Stimulated activated CD8-positive, alpha-beta memory T cell treated with anti-CD3 and anti-CD28 coated beads, Interleukin-4, amount 100 ng/mL, for 4 hours (primary cell): ENCODE data around the gene SBF1.
A peak's percentile ranks its signal among the peaks of the same experiment; 100 is the strongest.

Experiments used
- DNase-seq, 2 donors: peaks; one replicate each; pipeline ENCODE4 v3.0.0-alpha.2; 2020; ENCODE audit warnings: low read depth in 2 of 2, low spot score in 1 of 2

Gene SBF1

DNA sequence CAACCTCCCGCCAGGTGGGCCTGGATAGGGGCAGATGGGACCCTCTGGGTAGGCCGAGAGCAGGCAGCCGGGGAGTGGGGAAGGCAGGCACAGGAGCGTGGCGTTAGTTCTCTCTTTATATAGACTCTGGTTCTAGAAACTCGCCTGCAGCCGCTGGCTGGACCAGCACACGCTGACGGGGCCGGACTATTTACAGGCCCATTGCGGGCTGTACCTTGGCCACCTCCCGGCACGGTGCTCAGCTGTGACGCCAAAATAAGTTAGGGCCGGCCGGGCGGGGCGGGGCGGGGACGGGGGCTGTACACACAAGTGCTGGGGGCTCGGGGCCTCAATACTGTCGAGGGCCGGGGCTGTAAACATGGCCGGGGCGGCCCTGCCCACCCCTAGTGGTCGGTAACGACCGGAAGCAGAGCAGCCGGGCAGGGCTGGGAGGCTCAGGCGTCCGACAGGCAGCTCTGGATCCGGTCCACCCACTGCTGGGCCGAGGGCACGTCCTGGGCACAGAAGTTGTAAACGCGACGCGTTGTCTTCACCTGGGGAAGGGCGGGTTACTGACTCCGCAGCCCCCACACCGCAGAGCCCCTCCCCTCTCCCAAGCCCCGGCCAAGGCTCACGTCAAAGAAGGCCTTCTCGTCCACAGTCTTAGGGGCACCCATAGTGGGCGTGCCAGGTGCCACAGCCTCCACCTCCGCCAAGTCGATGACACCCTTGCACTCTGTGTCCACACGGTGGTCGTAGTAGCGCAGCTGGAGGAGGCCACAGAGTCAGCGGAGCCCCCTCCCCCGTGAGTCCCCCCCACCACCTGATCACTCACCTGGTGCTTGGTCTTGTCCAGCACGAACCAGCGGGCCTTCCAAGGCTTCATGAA, 27.9 kb downstream of the SBF1 start:
- no peak for DNase-seq

DNA sequence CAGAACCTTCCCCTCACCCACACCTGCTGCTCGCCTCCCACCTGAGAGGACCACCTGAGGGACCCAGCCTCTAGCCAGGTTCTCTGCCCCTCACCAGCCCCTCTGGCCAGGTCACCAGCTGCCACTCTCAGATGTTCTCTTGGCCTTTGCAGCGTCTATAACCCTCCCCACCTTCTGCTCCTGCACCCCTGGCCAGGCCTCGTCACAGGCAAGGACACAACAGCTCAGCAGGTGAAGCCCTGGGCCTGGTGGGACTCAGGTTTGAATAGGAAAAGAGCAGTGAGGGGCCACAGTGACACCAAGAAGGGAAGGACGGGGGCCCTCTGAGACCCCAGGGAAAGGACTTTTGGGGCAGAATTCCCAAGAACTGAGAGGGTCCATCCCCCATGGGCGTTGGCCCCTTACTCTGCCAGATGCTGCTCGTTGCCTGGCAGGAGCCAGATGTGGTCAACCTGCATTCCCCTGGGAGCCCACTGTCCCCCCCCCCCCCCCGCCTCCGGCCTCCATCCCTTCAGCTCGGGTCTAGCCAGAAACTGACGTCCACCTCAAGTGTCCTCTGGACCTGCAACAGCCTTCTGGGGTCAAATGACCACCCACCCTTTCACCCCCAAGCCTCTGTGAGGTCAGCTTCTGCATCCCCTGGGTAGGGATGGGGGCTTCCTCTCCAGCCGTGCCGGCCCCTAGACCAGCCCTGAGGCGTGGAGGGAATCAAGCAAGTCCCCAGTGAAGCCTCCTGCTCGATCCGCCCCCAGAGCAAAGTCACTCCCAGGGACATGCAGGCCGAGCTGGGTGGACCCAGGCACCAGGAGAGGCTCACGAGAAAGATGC, 28.7 kb downstream of the SBF1 start:
- no peak for DNase-seq

DNA sequence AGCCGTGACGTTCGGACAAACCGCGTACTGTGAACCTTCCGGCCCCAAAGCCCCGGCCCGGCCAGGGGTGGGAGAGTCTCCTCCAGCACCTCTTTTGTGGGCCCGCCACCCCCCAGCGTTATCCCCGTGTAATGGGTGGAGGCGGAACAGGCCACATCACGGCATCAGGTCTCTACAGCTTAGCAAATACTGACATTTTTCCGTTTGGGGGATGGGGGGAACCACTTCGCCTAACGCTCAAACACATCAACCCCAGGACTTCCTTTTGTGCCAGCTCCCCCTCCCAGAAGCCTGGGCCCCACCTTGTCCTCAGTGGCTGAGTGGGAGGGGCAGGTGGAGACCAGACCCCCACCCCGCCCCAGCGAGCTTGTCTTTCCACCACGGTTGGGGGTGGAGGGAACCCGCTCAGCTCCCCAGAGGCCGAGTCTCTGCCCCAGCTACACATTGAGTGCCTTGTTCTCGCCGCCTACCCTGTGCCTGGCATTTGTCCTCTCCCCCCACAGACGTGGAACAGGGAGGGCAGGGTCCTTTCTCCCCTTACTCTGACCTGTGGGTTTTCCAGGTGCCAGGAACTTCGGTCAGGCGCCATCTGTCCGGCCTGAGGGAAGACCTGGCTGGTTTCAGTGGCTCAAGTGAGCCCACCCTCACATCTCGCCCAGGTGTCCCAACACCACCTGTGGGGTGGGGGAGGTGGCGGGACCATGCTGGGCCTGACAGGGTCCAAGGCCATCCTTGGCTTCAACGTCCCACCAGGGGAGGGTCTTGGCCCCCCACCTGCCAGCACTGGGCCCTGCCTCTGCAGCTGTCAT, 29.6 kb downstream of the SBF1 start:
- DNase-seq = peak in 1 of 2 donors; percentile 21

DNA sequence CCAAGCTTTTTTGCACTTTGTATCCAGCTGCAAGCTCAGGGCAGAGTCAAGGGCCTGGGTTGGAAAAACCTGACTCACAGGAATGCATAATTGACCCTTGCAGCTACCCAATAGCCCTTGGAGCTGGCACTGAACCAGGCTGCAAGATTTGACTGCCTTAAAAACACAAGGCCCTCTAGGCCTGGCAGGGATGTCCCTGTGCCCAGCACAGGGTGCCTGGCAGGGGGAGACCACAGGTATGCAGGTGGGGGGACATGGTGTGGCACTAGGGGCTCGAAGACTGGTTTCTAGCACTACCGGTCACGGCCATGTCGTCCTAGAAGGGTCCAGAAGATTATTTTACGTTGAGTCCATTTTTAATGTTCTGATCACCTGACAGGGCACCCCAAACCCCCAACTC, 30.2 kb downstream of the SBF1 start:
- DNase-seq = no peak

DNA sequence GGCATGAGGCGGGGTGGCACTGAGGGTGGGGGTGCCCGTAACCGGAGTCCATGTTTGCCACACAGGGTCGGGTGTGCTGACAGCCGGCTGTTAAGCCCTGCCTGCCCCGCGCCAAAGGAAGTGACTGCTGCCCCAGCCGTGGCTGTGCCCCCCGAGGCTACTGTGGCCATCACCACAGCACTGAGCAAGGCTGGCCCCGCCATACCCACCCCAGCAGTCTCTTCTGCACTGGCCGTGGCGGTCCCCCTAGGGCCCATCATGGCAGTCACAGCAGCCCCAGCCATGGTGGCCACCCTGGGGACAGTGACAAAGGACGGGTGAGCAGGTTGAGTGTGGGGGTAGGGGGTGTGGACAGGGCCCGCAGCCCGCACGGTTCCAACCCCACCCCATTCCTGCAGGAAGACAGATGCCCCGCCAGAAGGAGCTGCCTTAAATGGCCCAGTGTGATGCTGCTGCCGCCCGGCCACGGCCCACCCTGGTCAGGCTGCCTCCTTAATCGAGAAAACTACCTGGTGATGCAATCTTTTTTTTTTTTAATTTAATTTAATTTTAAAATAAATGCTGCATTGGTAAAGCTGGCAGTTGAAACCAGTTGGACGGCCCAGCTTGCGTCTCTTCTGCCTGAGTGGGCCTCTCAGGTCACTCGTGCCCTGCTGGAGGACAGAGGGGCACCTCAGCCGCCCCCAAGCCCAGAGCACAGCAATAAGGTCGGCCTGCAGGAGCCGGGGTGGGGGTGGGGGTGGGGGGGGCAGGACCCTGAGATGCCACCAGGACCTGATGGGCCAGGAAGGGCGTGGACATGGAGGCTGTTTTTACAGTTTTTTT, 30.8 kb downstream of the SBF1 start:
- DNase-seq = no peak

DNA sequence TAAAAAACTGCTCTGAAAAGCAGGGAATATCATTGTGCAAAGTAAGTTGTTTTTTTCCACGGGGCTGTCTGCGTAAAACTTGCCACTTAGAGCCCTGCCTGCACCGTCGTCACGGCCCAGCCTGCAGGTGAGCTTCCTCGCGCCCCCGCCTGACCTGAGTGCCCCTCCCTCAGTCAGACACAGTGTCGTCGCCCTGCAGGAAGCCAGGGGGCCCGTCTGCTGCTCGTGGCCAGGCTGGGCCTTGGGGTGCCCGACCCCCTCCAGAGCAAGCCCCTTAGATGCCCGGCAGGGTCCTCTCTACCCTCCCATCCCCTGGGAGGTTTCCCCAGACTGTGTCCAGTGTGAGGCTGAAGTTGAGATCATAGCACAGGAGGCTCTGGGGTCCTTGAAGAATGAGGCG, 31.6 kb downstream of the SBF1 start:
- DNase-seq = no peak

DNA sequence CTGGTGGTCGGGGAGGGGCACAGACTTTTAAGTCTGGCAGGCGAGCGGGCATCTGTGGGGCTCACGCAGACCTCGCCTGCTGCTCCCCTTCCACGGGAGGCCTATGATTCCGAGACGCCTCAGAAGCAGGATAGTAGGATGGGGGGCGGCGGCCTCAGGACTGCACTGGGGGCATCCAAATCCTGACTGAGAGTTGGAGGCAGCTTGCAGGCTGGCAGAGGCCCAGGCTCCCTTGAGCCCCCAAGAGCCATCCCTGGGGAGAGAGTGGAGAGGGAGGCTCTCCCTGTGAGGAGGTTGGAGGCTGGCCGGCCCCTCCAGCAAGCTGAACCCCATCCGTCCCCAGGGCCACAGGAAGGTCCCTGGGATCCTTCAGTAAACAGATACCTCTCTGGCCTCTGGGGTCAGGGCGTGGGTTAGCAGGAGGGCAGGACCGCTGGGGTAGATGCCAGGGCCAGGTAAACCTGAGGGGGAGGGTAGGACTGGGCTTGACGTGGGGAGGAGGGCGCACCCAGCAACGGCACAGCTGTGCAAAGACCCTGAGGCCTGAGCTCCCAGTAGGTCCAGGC, 33.3 kb downstream of the SBF1 start:
- DNase-seq = no peak

DNA sequence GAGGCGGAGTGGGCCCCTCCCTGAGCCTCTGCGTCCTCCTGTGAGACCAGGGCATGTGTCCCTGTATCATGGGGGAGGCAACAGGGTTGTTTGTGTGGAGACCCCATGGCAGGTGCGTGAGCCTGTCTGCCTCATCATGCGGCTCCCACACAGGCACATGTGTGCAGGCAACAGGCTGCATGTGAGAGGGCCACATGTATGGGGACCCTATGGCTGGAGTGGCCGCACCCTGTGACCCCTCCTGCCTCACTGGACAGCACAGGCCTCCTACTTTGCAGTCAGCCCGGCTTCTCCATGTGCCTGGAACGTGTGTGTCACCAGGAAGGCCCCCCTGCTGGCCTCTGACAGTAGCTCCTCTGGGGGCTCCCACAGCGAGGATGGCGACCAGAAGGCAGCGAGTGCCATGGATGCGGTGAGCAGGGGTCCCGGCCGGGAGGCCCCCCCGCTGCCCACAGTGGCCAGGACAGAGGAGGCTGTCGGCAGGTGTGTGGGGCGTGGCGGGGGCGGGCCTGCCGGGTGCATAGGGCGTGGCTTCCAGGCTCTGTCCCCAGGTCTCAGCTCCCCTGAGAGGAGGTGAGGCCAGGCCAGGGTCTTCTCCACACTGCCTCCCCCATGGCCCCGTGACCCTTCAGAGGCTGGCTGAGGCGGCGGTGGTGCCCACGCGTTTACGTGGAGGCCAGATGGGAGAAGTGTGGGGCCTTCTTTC, 34.1 kb downstream of the SBF1 start:
- DNase-seq = no peak

DNA sequence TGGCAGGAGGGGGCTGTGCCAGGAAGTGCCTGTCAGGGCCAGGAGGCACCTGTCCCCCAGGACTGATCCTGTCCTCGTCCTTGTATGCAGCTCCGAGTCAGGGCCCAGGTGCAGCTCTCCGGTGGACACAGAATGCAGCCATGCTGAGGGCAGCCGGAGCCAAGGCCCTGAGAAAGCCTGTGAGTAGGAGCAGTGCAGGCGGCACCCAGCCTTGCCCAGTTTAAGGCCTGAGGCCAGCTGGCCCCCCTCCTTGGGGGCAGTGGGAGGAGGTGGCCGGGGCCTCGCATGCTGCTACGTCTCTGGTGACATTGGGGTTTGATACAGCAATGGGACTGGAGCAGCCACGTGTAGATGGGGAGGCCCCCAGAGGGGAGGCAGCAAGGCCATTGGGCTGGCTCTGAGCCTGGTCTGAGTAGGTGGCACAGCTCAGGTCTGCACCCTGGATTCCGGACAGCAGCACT, 34.9 kb downstream of the SBF1 start:
- no peak for DNase-seq

DNA sequence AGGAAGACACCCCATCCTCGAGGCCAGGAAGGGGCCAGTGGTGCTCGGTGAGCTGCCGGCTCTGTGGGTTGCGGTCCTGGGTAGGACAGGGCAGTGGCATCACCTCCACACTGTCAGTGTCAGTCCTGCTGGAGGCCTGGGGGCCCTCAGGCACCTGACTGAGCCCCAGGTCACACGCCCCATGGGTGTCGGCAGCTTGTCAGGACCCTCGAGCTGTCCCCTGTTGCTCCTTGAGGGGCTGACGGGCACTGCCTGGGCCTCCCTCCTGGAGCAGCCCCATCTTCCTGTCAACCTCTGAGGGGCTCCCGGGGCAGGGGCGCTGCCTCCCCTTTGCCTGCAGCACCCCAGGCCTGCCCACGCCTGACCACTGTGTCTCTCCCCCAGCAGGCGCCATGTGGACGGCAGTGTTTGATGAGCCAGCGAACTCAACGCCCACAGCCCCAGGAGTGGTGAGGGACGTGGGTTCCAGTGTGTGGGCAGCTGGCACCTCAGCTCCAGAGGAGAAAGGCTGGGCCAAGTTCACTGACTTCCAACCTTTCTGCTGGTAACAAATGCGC, 35.4 kb downstream of the SBF1 start:
- no peak for DNase-seq

DNA sequence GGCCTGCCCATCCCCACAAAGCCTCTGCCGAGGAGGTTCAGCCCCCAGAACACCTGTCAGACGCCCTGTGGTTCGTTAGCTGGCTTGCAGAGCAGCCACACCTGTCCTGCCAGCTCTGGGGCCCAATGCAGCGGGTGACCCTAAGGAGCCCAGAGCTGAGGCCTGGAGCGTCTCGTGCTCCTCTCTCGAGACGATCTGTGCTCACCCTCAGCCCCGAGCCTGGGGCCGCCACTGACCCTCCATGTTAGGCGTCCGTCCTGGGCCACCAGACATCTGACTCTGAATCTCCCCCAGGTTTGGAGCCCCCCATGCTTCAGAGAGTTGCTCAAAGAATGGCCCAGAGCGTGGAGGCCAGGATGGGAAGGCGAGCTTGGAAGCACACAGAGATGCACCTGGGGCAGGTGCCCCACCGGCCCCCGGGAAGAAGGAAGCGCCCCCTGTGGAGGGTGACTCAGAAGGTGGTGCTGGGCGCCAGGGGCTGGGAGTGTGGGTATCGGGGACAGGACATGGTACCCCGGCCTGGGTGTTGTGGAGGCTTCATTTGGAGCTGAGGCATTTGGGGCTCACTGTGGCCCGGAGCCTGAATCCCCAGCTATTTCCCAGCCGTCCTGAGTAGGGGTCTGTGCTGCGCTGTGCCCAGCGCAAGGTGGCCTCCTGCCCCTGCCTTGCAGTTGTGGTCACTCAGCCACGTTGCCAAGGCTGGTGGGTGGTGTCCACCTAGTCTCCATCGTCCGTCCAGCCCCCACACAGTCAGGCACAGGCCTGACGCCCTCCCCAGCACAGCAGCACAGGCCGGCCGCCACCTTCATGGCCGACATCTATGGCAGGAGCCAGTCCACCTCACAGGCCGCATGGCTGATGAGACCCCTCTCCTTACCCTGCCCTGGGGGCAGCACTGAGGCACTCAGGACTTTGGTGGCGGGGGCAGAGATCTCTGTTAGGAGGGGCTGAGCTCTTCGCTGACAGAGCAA, 36.2 kb downstream of the SBF1 start:
- no peak for DNase-seq

DNA sequence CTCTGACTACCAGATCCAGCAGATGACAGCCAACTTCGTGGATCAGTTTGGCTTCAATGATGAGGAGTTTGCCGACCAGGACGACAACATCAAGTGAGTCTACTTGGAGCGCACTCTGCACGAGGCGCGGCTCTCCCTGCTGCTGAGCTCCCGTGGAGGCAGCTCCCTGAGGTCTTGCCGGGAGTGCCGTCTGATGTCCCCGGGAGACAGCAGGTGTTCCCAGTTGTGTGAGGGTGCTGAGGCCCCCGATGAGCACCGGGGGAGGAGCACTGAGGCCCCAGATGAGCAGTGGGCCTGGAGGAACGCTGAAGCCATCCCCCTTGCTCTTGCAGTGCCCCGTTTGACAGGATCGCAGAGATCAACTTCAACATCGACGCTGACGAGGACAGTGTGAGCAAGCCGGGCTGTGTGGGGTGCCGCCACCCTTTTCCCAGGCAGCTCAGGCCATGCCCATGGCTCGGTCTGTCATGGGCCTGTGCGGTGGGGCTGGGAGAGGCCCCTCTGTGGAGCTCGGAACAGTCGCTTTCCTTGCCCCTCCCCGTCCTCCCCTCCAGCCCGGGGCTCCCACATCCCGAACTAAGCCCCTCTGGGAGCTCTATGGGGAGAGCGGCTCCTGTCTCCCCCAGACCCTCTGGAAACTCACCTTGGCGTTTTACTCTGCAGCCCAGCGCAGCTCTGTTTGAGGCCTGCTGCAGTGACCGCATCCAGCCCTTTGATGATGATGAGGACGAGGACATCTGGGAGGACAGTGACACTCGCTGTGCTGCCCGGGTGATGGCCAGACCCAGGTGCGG, 37.1 kb downstream of the SBF1 start:
- no peak for DNase-seq

DNA sequence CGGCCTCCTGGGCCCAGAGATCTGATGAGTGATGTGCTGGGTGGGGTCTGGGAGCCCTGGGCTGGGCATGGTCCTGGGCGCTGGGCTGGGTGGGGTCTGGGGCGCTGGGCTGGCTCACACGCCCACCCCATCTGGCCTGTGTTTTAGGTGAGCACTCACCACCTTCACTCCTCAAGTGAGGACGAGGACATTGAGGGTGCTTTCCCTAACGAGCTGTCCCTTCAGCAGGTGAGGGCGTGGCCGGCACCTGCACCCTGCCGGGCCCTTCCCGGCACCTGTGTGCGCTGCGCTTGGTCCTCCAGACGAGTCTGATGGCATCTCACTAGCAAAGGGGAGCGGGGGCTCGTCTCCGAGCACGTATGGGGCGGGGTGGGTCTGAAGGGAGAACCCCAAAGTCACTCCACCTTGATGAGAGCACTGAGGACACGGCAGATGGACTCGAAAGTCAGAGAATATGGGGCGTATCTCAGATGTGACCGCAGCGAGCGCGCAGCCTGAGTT, 37.9 kb downstream of the SBF1 start:
- no peak for DNase-seq

DNA sequence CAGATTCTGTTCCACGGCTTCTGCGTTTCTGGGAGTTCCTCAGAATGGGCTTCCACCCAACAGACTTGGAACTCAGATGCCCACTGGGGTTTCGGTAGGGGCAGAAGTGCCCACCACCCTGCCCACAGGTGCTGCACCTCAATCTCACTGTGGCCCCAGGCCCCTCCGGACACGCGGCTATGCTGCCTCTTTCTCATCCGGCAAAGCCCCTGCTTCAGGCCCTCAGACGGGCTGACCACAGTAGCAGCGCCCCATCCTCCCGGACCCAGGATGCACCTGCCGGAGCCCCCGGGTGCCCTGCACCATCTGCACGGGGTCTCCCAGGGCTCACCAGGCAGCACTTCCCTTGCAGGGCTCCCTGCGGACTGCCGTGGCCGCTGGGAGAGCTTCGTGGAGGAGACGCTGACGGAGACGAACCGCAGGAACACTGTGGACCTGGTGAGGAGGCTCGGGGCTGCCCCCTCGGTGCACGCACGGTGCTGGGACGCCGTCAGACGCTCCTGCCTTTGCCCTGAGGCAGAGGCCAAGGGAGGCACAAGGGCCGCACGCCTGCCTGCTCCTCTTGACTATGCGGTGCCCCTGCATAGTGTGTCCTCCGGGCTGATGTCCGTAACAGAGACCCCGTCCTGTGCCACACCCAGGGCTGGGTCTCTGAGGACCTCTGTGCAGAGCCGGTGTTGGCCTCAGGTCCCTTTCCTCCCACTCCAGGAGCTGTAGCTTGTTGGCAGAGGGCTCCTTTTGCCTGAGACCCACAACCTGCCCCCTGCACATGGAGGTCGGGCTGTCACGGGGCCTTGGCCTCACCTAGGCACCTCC, 38.6 kb downstream of the SBF1 start:
- DNase-seq = no peak

DNA sequence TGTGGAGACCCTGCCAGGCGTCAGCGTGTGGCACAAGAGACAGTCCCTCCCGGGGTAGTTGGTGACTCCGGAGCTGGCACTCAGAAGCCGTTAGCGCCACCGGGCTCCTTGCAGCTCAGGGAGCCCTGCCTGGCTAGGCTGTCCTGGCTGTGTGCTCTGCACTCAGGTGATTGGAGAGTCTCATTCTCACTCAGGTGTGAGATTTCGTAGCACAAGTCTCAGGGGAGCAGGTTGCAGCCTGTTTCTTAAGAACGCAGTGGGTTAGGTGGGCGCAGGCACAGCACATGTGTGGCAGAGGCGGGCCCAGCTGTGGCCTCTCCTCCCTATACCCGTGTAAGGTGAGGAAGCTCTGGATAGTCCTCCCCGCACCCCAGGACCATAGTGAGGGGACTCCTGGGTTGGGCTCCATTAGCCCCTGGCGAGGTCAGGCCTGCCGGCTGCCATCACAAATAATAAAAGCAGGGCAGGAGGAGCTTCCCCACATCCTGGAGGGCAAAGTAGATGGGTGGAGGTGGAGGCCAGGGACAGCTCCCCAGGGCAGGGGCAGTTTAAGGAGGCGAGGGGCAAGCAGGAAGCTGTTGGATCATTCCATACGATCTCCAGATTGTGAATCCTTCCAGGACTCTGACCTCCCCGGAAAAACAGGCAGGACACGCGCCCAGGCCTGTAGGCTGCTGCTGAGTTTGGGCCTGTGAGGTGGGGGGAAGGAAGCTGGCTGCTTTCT, 39.4 kb downstream of the SBF1 start:
- DNase-seq = no peak

DNA sequence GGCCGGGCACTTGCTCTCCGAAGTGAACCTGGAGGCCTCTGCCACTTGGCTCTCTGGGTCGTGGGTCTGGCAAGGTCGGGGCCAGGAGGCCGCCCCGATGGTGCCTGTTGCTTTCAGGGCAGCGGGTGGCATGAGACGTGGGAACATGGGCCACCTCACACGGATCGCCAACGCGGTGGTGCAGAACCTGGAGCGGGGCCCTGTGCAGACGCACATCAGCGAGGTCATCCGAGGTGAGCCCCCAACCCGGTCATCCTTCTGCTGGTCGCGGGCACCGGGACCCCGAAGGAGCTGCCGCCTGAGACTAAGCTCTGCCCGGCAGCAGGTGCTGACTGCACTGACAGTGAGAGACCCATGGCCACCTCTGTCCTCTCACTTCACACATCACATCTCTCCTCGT, 40.0 kb downstream of the SBF1 start:
- DNase-seq = no peak
